Stimulated activated CD8-positive, alpha-beta memory T cell treated with anti-CD3 and anti-CD28 coated beads, Interleukin-15, amount 100 ng/mL, for 24 hours (primary cell): ENCODE measurements around the gene ZFAND2B.

Experiments used
- DNase-seq: peaks from one replicate; pipeline ENCODE4 v3.0.0-alpha.2; 2020; ENCODE audit warnings: low read depth

ZFAND2B gene, protein sequence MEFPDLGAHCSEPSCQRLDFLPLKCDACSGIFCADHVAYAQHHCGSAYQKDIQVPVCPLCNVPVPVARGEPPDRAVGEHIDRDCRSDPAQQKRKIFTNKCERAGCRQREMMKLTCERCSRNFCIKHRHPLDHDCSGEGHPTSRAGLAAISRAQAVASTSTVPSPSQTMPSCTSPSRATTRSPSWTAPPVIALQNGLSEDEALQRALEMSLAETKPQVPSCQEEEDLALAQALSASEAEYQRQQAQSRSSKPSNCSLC

DNA sequence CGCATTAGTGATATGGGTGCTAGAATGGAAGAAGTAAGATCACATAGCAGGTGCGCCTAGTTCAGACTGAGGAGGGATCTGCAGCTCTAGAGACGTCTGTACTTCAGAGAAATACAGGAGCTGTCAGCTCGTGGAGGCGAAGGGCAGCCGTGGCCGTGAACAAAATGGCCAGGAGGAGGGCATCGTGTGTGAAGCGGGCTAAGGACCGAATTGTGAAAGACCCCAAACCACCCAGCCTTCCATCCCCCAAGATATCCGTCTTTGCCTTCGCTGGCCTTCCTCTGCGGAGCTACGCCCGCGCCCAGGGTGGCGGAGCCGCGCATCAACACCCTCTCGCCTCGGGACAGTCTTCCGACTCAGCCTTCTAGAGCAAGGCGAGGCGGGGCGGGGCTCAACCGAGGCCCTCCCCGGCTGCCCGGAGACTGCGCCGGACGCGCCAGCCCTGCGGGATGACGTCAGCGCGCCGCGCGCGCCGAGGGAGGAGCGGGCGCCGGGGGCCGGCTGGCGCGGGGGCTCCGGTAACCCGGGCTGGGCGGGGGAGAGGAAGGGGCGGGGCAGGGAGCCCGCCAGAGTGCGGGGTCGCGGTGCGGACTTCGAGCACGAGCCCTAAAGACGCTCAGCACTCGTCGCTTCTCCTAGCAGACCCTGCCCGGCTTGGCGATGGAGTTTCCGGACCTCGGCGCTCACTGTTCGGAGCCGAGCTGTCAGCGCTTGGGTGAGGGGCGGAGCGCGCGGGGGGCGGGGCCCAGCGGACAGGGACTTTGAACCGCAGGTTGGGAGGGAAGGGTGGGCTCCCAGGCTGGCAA lies at the start of gene ZFAND2B:
Gene ZFAND2B (plus strand): TSS at position 455 of the 806 bp plus-strand sequence. CDS start 206 bp downstream, at position 661.
- peak; percentile 86 for DNase-seq

DNA sequence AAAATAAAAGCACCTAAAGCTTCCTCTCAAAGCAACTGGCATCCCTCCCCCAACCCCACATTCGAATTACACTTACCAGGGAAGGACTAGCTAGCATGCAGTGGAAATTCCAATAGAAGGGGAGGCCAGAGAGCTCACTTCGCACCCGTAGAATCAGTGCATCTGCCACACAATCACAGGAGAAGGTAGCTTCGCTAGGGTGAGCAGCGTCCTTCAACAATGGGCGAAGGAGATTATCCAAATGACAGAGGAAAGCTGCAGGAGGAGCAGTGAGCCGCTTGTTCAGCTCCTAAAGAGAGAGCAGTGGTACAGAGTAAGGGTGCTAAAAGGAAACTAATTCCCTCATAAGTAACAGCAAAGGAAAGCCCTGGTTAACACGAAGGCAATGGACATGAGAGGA lies 49.2 kb upstream of the ZFAND2B start:
- DNase-seq, result no peak

DNA sequence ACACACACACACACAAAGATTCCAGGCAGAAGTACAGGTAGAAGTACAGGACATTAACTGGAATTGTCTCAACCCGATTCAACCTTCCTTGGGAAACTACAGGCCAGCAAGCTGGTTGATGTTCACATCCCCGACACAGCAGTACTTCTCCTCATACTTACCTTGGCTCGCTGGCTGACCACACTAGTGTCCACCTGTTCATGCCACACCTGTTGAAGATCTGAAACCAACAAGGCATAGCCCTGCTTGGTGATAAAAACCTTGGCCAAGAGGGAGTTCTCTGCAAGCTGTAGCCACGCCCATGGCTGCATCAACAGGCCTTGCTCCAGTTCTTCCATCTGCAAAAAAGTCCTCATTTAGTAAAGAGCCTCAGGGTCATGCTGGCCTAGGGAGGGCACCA lies 48.6 kb upstream of the ZFAND2B start:
- DNase-seq, result no peak

DNA sequence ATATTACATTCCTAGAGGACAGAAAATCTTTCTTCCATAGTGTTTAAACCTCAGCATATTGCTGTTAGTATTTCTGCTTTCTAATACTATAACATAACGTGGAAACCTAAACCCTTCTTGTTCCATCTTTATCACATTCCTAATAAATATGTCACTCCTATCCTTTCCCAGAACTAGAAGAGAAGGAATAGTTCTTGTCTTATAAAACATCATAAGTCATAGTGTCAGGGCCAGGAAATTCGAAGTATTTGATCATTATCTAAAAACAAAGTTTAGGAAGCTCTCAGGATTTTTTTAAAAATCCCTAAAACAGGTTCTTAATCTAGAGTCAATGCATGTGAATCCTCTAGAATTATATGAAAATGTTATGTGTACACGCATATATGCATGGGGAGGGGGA lies 48.0 kb upstream of the ZFAND2B start:
- DNase-seq, result no peak

DNA sequence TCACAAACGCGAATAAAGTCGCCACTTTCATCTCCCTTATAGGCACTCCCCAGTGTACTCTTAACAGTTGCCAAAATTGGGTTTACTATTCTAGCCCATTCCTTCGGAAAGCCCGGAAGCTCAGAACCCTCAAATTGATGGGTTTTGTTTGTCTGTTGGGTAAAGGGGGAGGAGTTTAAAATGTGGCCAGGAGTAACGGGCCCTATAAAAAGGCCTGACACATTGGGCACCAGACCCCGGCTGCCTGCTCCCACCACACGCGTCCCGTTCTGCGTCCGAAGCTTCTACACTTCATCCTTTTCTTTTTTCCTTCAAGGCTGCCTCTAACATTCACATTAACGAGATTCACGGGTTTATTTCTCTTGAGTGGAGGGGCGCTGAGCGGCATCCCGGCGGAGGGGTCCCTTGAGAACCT lies 46.8 kb upstream of the ZFAND2B start:
- DNase-seq, result no peak

DNA sequence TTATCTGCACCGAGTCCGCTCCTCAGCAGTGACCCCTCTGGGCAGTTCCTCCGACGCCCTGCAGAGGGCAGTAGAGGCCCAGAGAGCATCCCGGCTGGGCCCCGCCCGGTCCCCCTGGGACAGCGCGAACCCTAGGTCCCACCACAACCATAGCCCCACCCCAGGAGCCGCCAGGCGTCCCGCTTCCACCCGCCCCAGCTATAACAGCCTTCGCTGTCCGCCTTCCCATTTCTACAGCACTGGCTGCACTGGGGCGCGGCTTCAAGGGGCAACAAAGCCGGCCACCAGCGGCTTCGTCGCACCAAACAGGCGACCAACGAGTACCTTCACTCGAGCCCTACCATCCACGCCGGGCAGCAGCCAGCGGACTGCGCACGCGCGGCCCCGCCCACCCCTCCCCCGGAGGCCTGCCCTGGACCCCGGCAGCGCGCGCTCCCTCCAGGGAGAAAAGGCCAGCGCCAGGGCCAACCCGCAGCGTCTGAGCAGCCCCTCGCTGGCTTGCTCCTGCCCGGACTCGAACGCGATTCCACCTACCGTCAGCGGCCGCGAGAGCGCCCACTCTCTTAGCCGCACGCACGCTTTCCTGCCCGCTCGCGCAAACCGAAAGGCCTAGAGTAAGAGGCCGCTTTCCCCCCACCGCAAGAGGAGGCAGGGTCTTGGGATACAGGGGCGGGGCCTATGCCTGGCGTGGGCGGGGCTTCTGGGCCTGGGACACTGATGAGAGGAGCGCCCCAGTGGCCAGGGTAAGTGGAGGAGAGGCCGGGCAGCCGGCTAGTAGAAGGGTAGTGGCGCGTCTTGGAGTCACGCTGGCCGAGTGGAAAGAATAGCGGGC lies 46.2 kb upstream of the ZFAND2B start, which contains the start of gene NHEJ1:
Gene NHEJ1 (minus strand): TSS at position 630 of the 832 bp plus-strand sequence. CDS start 2,453 bp downstream, outside the sequence.
- peak; percentile 85 for DNase-seq

DNA sequence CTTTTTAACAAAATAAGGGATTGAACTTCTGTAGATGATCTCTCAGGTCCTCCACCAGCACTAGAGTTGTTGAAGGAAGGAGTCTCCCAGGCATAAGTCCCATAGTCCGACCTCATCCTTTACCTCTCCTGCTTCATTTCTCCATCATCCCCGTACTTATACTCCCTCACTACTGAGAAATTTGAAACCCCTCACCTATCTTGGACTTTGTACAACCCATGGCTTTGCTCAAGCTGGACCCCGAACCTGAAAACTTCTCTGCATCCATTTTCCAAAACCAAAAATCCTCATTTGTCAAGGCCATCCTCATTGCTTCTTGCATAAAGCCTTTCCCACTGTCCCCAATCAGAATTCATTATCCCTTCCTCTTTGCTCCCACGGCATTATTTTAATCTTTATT lies 45.5 kb upstream of the ZFAND2B start:
- DNase-seq, result no peak

DNA sequence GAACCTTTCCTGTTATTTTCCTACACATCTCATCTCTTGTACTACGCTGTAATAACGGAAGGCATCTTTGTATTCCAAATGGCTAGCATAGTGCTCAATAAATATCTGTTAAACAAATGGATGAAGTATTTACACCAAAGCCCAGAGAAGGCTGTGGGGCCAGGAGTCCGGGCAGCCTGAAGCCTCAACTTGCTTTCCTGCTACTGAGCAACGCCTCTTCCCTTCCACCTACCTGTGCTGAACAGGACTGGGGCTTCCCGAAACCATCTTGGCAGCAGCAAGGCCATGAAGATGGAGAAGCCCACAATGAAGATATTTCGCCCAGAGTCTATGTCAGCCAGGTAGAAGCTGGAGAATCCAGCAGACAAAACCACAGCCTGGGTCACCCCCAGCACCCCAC lies 43.4 kb upstream of the ZFAND2B start:
- DNase-seq, result no peak

DNA sequence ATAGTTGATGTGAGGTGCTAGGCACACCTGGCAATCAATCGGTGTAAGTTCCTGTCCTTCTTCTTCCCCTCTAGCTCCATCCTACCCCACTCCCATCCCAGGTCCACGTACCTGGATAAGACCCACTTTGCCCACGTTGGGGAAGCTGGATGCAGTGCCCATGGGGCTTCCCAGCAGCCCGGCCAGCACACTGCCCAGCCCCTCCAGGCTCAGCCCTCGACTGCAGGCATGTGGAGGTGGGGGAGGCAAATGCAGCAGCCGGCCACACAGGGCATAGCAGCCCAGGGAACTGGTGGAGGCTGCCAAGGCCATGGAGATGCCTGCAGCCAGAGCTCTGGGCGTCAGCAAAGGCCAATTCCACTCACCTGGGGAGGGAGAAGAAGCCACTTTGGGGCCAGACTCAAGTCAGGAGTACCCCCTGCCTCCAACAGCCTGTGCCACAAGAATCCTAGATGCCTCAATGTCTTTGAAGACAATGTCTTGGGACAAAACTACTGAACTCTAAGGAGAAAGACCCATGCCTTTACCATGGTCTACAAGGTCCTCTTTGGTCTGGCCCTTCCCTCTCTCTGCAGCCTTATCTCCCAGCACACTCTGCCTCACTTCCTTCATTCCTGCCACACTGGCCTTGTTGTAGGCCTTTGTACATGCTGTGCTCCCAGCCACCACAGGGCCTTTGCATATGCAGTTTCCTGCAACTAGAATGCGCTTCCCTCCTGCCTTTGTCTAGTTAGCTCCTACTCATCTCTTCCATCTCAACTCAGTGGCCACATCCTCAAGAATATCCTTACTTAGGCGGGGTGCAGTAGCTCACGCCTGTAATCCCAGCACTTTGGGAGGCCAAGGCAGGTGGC lies 41.3 kb upstream of the ZFAND2B start:
- DNase-seq, result no peak

DNA sequence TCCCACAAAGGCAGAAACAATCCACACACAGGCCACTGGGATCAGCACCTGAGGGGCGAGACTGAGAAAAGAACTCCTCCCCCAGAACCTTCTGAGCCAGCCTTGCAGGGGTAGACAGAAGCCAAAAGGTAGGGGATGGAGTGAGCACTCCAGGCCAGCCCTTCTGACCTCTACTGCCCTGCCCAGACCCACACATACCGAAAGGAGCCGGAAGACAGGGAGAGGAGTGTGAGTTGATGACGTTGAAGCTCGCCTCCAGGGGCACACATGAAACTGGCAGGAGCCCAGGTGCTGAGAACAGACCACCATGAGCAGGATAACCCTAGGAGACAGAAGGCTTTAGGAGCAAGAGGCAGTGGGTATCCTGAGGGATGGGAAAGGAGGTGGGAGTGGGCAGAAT lies 38.6 kb upstream of the ZFAND2B start:
- no peak for DNase-seq

DNA sequence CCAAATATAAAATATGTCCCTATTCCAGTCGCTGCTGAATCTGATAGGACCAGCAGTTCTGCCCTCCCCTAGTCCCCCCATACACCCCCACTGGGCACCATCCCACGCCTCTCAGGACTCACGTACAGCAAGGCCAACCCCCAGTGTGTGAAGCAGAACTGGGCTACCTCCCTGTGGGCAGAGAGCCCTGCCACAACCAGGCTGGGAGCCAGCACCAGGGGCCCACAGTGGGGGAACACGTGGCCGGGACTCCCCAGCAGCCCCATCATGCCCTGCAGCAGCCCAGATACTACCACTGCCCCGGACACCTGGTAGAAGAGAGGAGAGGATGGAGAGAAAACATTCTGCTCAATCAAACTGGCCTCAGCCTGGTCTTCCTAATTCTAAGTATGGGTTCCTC lies 38.1 kb upstream of the ZFAND2B start:
- no peak for DNase-seq

DNA sequence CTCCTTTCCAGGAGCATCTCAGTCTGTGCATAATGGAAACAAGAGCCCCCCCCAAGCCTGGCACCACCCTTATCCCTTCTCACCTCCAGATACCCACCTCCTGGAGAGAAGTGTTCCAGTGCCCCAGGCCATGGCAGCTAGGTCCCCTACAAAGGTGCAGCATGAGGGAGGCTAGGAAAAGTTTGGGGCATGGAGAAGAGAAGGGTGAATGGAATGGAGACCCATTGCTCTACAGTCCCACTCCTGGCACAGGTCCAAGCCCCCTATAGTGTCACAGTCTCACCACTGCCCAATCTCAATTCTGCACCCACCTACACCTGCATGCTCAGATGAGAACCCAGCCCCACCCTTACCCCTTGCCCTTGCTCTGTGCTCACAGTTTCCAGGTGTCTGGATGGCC lies 37.6 kb upstream of the ZFAND2B start:
- DNase-seq, result no peak

DNA sequence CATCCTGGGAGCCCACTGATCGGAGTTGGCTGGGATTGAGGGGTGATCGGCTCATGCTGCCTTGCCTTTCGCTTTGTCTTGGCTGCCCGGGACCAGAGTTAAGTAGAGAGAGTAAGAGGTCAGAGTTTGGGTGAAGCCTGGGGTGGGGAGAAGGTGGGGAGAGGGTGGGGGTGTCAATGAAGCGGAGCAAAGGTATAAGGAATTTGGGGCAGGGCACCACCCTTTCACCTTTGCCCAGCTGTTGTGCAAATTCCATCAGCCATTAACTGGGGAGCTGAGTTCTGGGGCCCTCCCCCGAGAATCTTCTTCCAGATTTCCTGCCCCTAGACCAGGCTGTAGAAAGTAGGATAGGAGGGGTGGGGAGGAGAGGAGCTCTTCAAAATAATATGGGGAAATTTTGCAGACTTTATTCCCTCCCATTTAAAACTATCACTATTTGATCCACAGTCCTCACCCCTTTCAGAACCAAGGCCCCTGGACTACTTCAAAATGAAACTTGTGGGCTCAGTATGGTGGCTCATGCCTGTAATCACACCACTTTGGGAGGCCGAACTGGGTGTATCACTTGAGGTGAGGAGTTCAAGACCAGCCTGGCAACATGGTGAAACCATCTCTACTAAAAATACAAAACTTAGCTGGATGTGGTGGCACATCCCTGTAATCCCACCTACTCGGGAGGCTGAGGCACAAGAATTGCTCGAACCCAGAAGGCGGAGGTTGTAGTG lies 36.5 kb upstream of the ZFAND2B start, which contains the start of gene SLC23A3:
Gene SLC23A3 (minus strand): TSS at position 100 of the 725 bp plus-strand sequence. CDS start 45 bp downstream, at position 55.
- DNase-seq, result no peak

DNA sequence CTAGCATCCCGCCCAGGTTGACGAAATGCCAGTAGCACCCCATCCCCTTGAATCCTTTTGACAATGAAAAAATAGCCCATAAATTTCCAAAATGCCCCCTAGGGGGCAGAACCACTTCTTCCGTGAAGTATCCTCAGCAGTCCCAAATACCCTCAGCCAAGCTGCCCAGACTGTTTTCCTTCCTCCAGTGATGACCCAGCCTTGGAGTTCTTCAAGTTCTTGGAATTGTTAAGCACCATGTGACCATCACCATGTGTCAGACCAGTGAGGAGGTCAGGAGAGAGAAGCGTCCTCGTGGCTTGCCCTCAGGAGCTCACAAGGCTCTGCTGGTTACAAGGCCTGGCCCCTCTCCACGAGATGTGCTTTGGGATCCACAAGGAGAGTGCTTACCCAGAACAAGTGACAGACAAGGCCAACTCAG lies 35.3 kb upstream of the ZFAND2B start:
- no peak for DNase-seq

DNA sequence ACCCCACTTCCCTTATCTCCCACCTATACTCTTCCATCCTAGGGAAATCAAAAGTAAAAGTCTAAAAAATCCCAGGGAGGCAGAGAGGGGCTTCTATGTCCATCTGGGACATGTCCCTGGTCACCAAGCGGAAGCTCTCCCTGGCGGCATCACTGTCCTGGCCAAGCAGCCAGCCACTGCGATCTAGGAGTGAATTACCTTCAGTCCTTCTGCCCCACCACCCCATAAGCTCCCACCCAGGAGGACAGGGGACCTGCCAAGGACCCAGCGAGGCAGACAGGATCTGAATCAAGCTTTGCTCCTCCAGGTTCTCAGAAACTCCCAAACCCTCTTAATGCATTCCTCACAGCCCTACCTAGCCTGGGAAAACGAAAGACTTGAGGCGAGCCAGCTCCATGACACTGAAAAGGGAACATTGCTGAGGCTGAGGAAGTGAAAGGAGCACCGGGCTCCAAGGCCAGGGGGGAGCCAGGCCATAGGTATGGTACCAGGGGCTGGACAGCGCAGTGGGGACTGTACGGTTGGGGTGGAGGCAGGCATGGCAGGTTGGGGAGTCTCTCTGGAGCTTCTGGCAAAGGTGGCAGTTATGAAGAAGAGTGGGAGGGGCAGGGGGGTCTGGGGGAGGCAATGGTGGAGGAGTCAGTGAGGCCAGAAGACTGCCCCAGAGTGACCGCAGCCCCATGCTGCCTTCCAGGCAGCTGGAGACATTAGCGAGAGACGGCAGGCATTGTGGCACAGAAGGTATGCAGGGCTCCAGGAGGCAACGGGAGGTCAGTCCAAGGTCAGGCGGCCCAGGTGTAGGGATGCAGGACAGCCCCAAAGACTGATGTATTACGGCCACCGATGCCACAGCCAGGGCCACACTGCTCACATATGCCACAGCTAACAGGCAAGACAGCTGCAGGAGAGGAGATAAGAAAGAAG lies 34.1 kb upstream of the ZFAND2B start:
- DNase-seq, result no peak

DNA sequence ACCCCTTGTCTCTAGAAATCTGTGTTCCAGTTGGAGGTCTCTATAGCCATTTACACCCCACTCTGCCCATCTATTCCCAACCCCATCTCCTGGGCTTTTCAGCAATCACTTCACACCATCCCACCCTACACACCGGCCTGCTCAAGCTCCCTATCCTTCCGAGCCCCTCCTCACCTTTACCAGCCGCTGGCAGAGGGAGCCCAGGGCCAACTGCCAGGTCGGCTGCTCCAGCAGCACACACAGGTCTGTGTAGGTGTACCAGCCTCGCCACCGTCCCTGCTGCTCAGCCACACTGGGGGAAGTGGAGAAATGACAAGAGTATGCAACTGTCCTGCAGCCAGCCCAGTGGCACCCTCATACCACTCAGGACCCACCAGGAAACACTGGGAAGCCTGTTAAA lies 33.4 kb upstream of the ZFAND2B start:
- DNase-seq, result no peak

DNA sequence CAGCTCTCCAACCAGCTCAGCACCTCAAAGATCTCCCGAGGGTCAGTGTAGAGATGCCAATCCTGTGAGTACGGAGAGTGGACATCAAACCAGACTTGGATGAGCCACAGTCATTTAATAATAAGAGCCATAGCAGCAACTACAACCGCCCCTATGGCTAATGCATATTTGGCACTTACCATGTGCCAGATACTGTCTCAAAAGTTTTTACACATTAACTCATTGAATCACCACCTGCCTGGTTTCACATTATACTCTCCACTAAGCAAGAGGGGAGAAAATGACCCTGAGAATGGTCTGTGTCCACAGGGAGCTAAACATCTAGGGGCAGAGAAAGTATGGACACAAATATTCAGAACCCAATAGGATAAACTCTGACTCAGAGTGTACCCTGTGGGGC lies 32.4 kb upstream of the ZFAND2B start:
- DNase-seq, result no peak

DNA sequence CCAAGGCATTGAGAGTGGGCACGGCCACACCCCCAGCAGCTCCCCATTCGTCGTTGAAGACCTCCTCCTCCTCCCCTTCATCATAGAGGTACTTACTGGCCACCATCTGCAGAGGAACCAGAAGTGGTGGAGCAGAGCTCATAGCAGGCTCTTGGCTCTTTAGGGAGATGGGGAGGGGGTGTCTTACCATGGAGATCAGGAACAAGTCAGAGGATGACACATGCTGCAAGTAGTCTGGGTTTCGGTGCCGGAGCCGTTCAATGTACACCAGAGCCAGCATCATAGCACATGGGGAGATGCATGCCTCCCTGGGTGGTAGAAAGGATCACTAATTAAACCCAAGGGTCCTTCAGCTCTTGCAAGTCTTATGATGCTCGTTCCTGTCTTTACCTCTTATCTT lies 31.8 kb upstream of the ZFAND2B start:
- DNase-seq, result no peak

DNA sequence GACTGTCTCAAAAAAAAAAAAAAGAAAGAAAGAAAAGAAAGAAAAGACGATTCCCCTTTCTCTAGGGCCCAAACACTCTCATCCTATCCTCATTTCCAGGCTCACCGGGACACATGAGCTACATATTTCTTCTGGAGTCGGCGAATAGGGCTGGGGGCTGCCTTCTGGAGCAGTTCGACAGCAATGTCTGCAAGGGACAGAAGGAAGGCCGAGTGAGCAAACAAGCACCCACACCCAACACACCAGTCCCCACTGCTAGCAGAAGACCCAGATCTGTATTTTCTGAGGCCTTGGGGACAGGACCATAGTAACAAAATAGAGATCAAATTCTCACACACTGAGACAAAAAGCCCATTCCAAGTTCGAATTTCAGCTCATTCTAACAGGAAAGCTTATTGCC lies 31.1 kb upstream of the ZFAND2B start:
- no peak for DNase-seq
